GM10266 (cell line): ENCODE measurements around the gene BANF1.
A peak's percentile ranks its signal among the peaks of the same experiment; 100 is the strongest.

Source experiments
- DNase-seq: peaks from one replicate; pipeline ENCODE4 v3.0.0; 2012; ENCODE audit errors: extremely low spot score
- TF ChIP-seq, protein P1 (sequence below): IDR thresholded peaks from 2 replicates; pipeline ENCODE4 v1.5.1; 2012; ENCODE audit warnings: mild to moderate bottlenecking, low read depth; ENCODE audit not compliant: control insufficient read depth, insufficient read depth; ENCODE audit errors: missing control alignments

Gene BANF1

GRCh38 chr11:66036334-66036710 is 34.0 kb downstream of the BANF1 start:
- TF ChIP-seq, protein P1, sequence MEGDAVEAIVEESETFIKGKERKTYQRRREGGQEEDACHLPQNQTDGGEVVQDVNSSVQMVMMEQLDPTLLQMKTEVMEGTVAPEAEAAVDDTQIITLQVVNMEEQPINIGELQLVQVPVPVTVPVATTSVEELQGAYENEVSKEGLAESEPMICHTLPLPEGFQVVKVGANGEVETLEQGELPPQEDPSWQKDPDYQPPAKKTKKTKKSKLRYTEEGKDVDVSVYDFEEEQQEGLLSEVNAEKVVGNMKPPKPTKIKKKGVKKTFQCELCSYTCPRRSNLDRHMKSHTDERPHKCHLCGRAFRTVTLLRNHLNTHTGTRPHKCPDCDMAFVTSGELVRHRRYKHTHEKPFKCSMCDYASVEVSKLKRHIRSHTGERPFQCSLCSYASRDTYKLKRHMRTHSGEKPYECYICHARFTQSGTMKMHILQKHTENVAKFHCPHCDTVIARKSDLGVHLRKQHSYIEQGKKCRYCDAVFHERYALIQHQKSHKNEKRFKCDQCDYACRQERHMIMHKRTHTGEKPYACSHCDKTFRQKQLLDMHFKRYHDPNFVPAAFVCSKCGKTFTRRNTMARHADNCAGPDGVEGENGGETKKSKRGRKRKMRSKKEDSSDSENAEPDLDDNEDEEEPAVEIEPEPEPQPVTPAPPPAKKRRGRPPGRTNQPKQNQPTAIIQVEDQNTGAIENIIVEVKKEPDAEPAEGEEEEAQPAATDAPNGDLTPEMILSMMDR: no peak
- no peak for DNase-seq

DNA sequence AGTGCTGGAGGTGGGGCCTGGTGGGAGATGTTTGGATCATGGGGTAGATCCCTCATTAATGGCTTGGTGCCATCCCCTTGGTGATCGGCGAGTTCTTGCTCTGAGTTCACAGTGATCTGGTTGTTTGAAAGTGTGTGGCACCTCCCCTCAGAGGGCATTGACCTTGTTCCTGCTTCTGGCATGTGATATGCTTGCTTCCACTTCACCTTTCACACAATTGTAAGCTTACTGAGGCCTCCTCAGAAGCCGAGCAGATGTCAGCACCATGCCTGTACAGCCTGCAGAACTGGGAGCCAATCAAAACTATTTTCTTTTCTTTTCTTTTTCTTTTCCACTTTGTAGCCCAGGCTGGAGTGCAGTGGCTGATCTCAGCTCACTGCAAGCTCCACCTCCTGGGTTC is 35.0 kb downstream of the BANF1 start:
- TF ChIP-seq, protein P1: no peak
- DNase-seq: no peak

DNA sequence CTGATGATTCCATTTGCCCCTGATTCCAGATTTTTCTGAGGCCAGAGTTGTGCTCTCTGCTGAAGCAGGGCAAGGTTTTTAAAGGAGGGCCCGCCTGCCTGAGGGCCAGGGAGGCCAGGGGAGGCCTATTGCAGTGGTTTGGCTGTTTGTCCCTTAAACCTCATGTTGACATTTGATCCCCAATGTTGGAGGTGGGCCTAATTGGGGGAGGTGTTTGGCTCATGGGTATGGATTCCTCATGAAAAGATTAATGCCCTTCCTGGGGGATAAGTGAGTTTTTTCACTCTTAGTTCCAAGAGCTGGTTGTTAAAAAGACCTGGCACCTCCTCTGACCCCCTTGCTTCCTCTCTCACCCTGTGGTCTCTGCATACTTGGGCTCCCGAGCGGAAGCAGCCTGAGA is 37.5 kb downstream of the BANF1 start:
- TF ChIP-seq, protein P1: no peak
- DNase-seq: no peak

- TF ChIP-seq, protein P1: no peak
- no peak for DNase-seq
Measured at GRCh38 chr11:66042227-66042995, 40.1 kb downstream of the BANF1 start.

GRCh38 chr11:66042996-66043906 is 40.9 kb downstream of the BANF1 start:
- TF ChIP-seq, protein P1: no peak
- DNase-seq: peak; percentile 12

DNA sequence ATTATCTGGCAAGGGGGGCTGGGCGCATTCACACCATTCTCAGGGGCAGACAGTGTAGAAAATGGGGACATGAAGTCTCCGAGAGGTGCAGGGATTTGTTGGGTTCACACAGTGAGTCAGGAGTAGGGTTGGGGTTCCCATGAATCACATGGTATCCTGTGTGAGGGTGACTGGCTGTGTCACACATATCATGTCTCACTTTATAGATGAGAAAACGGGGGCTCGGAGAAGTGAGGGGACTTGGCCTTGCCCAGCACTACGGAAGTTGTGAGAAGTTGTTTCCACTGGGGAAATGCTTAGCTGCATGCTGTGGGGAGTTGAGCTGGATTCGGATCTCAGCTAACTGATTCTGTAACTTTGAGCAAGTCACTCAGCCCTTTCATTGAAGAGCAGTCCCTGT is 42.5 kb downstream of the BANF1 start:
- DNase-seq: peak; percentile 44
- TF ChIP-seq, protein P1: no peak
